Body of pancreas (tissue), 4 donors: ENCODE measurements around the gene GALNT6.

Source experiments
- POLR2A ChIP-seq, 3 donors: fragments of 450-650 bp; IDR thresholded peaks; one replicate each; pipeline ENCODE4 v1.6.1; 2016; ENCODE audit warnings: antibody characterized with exemption in 3 of 3, mild to moderate bottlenecking in 2 of 3
- TF ChIP-seq, protein P1 (sequence below), 7 experiments: fragments of 450-650 bp in 4 of 7; fragments of 200-600 bp in 3 of 7; sonication (generic) in 3 of 7; IDR thresholded peaks; one replicate each; pipeline ENCODE4 v1.5.1; 2016 to 2019; ENCODE audit warnings: antibody characterized with exemption in 7 of 7

GRCh38 chr12:51323966-51324895 is 67.0 kb downstream of the GALNT6 start, which contains the start of gene BIN2:
- TF ChIP-seq, protein P1, sequence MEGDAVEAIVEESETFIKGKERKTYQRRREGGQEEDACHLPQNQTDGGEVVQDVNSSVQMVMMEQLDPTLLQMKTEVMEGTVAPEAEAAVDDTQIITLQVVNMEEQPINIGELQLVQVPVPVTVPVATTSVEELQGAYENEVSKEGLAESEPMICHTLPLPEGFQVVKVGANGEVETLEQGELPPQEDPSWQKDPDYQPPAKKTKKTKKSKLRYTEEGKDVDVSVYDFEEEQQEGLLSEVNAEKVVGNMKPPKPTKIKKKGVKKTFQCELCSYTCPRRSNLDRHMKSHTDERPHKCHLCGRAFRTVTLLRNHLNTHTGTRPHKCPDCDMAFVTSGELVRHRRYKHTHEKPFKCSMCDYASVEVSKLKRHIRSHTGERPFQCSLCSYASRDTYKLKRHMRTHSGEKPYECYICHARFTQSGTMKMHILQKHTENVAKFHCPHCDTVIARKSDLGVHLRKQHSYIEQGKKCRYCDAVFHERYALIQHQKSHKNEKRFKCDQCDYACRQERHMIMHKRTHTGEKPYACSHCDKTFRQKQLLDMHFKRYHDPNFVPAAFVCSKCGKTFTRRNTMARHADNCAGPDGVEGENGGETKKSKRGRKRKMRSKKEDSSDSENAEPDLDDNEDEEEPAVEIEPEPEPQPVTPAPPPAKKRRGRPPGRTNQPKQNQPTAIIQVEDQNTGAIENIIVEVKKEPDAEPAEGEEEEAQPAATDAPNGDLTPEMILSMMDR (IDR thresholded peaks at IDR 0.05): no peak
- TF ChIP-seq POLR2A (IDR thresholded peaks at IDR 0.05): peak in 1 of 3 donors; percentile 17
